GM21576 (cell line): ENCODE results near the gene CFAP298.
A peak's percentile ranks its signal among the peaks of the same experiment; 100 is the strongest.
"Not testable (repeated sequence)": the region's sequence is repeated elsewhere in the genome, so short reads cannot be mapped to it uniquely, and the experiment has no call there.

Experiments
- ATAC-seq: cut with Tn5 transposase; IDR thresholded peaks from one replicate; pipeline ENCODE4 v1.9.1; 2021; ENCODE audit warnings: mild to moderate bottlenecking, moderate library complexity; ENCODE audit not compliant: unreplicated experiment

The CFAP298 gene

DNA sequence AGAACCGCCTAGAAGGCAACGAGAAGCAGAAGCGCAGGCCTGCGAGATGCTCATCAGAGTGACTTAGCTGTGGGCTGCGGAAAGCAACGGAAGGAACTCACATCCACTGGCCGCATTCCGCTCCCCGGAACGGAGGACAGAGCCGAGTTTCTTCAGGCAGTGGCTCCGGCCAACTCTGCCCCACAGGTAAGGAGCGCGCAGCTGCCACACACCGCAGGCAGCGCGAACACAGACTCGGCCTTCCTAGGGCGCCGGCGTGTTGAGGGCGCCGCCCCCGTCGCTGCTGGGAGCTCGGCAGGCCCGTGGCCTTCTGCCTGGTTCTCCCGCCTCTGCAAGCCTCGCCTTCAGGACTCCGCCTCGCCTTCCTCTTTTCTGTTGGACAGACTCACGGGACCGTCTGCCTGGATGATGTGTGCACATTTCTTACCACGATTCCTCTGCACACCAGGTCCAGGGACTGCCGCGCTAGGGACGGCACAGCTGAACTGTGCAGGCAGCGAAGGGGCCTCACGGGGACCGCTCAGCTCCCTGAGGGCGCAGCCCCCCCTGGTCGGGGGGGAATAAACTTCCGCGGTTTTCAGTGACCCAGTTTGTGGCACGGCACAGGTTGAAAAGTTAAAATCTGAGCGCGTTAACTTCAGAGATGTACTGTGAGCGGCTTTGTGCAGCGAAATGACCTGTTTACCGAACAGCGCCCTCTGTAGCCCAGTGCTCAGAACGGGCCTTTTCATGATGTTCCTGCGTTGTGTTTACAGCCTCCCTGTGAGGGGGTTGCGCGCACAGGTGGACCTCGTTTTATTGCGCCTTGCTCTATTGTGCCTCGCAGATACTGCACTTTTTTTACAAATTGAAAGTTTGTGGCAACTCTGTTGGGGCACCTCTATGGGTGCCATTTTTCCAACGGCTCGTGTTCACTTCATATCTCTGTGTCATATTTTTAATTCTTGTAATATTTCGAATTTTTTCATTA lies 42.6 kb downstream of the CFAP298 start:
- peak; percentile 86 for ATAC-seq

DNA sequence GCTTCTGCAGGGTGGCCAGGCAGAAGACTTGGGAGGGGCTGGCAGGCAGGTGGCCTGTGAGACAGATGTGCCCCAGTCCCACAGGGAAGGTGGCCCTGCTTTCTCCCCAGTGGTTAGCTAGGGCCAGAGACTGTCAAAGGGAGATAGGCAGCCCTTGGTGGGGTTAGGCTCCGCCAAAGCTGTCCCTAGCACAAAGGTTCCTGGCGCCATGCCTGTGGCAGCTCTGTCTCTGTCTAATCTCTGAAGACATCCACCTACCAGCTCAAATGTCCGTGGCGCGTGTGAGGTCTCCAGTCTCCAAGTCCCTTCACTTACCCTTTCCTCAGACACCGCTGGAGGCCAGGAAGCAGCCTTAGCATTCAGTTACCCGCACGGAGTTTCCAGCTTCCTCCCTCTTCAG lies 44.6 kb downstream of the CFAP298 start:
- no peak for ATAC-seq

DNA sequence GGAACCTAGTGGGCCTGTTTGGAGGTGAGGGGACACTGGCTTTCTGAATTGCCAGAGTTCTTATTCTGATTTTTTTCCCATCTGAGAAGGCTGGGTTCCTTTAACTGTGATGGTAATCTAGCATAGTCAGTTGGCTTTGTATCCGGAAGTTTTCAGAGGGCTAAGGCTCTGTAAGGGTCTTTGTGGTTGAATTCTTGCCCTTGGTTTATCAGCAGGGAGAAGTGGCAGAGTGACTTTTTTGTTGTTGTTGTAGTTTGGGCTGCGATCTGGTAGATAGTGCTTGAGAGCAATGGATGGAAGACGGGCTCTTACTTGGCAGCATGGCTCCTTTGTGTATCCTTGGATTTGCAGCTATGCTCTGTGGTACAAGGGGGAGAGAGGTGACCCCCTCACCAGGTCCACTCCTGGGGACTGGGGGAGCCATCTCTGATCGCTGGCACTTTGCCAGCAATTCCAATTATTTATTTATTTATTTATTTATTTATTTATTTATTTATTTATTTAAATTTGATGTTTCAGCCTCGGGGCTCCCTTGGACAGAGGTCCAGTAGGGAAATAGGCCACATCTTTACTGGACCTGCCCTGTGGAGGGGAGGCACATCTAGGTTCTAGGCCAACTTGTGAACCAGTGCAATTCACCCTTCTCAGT lies 45.3 kb downstream of the CFAP298 start:
- no peak for ATAC-seq

DNA sequence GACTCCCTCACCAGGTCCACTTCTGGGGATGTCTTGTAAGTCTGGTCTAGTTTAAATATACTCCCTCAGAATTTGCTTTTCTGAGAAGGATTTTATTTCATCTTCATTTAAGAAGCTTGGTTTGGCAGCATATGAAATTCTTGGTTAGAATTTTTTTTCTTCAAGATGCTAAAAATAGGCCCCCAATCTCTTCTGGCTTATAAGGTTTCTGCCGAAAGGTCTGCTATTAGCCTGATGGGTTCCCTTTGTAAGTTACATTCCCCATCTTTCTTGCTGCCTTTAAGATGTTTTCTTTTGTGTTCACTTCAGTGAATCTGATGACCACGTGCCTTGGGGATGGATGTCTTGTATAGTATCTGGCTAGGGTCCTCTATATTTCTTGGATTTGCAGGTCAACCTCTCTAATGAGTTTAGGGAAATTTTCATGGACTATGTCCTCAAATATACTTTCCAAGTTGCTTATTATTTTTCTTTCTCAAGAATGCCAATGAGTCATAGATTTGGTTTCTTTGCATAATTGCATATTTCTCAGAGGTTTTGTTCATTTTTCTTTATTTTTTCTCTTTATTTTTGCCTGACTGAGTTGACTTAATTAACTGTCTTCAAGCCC lies 46.2 kb downstream of the CFAP298 start:
- no peak for ATAC-seq

DNA sequence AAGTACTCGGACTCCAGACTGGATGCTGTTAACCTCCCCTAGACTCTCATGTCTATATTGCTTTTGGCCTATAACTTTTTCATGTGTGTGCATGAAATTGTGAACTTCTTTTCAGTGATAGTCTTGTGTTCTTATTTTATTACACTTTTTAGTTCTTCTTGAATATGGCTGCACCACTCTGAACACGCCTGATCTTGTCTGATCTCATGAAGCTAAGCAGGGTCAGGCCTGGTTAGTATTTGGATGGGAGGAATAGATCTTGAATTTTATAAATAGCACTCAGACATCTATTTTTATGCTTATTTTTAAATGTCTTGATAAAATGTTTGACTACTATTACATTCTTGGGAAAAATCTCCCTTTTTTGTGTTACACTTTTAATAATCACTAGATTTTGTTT lies 49.3 kb downstream of the CFAP298 start:
- no peak for ATAC-seq

DNA sequence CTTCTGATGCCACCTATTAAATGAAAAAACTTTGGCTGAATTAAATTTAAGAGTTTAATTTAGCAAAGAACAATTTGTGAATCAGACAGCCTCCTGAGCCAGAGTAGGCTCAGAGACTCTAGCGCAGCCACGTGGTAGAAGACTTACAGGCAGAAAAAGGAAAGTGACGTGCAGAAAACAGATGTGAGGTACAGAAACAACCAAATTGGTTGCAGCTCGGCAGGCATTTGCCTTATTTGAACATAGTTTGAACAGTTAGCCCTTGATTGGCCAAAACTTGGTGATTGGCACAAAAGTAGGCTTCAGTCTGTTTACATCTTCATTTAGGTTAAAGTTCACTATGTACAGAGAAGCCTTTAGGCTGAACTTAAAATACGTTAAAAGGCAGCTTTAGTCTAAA lies 49.8 kb downstream of the CFAP298 start:
- ATAC-seq, result no peak

DNA sequence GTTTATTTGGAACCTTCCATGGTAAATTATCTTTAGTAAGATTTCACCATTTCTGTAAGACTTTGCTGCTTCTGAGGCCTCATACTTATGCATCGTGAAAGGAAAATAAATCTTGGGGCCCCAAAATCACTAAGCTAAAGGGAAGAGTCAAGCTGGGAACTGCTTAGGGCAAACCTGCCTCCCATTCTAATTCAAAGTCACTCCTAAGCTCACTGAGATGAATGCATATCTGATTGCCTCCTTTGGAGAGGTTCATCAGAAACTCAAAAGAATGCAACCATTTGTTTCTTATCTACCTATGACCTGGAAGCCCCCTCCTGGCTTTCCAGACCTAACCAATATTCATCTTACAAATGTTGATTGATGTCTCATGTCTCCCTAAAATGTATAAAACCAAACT lies 50.7 kb downstream of the CFAP298 start:
- ATAC-seq, result not testable (repeated sequence)

DNA sequence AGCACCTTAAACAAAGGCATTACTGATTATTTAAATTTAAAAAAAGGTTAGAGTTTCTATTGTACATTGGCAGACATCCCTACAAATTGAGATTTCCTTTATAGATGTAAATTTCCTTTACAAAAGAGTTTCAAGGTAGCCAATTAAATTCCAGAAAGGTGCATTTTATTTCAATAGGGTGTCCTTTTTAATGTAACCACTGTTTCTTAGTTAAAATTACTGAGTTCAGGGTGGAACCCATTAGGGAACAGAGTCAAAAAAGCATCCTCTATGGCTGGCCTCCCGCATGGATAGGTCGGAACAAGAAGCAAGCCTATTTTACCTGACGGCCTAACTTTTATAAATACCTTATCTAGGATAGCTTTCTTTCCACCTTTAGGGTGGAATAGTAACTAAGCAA lies 51.3 kb downstream of the CFAP298 start:
- ATAC-seq, result no peak

DNA sequence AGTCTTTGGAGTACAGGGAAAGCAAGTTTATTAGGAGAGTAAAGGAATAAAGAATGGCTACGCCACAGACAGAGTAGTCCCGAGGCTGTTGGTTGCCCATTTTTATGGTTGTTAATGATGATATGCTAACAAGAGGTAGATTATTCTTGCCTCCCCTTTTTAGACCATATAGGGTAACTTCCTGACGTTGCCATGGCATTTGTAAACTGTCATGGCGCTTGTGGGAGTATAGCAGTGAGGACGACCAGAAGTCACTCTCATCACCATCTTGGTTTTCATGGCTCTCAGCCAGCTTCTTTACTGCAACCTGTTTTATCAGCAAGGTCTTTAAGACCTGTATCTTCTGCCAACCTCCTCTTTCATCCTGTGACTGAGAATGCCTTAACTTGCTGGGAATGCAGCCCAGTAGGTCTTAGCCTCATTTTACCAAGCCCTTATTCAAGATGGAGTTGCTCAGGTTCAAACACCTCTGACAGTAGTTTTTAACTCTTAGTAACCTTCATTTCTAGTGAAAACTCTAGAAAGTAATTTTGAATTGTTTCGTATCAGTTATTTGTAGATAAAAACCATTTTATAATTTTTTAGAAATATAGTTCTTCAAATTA lies 53.1 kb downstream of the CFAP298 start:
- ATAC-seq, result no peak

DNA sequence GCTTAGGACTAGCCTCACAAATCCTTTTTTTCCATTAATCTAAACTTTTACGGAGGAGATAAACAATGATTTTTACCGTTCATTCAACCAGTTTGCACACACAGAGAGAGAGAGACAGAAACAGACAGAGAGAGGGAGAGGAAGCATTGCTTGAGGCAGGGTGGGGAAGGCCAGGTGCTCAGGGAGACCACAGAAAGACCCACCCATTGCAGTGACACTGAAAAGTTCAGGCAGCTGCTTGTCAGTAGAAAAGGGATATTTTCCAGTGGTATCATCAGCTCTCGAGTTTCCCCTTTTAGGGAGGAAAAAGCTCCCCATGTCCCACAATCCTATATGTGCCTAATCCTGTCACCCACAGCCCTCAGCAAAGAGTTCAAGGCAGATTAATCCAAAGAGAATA lies 54.1 kb downstream of the CFAP298 start:
- ATAC-seq, result no peak

DNA sequence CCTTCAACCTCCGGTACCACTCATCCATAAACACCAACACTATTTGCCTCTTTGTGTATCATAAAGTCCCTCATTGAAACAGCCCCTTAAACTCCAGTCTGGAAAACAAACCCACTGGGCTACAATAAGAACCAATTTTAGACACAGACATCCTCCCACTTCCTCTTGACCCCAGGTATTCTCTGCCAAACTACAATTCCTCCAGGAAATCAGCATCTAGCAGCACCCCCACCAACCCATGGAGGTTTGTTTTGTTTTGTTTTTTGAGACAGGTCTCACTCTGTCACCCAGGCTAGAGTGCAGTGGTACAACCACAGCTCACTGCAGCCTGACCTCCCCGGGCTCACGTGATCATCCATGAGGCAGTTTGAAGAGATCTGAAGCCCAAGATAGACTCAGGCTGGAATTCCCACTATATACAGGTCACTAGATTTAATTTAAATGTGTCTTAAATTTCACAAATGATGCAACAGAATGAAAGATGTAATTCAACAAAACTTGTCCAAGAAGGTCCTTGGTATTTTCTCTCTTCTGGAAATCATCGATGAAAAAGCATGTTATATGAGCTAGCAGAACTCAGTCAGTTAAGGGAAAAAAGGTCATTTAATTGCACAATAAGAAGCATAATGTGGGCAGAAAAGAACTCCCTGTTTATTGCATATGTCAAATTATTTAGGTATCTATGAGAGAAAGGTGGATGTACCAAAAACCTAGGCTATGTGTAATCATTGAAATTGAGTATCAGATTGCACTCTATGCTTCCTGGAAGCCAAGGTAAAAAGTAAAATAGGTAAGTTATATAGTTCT lies 57.1 kb downstream of the CFAP298 start:
- no peak for ATAC-seq

DNA sequence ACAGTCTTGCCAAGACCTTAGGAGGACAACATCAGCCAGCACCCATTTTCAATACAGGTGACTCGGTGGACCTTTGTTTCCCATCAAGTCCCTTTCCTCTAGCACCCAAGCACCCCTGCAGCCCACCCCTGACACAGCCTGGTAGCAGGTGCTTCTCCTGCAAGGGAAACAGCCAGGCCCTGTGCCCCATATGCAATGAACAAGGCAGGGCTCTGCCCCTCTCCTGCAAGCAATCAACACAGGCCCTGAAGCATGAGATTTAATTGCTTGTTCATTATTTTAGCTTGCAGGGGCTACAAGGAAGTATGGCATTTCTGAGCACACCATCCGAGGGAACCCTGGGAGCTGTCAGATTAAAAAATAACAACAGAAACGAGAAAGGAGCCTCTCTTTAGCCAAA lies 62.3 kb downstream of the CFAP298 start:
- ATAC-seq, result no peak

DNA sequence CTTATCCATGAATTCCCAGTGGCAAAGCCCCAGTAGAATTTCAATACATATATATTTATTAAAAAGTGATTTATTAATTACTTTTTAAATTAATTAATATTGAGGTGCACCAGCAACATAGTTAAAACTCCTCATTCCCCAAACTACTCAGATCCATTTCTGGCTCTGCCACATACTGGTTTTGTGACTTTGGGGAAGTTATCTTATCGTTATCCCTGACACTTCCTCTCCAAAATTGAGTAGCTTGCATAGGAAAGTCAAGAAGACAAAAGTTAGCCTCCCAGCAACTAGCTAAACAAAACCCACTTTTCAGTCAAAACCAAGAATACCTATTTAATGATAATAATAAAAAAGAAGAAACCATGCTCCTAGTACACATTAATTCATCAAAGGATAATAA lies 62.7 kb downstream of the CFAP298 start:
- no peak for ATAC-seq
